Activated CD4-positive, alpha-beta T cell treated with anti-CD3 and anti-CD28 coated beads, Interleukin-2, amount 50 U/mL, for 48 hours (primary cell): ENCODE data around the gene PCDHGA8.
A peak's percentile ranks its signal among the peaks of the same experiment; 100 is the strongest.
"Not testable (repeated sequence)": the region's sequence is repeated elsewhere in the genome, so short reads cannot be mapped to it uniquely, and the experiment has no call there.

Experiments used
- DNase-seq, 2 experiments: peaks; one replicate each; pipeline ENCODE4 v3.0.0-alpha.2; 2020

The PCDHGA8 gene

GRCh38 chr5:141403387-141403786 lies 11.0 kb downstream of the PCDHGA8 start:
- DNase-seq = no peak

- peak; percentile 44 to 53 for DNase-seq
Measured at GRCh38 chr5:141407790-141408505, 15.5 kb downstream of the PCDHGA8 start, which contains the start of gene PCDHGB6. Gene PCDHGB6, plus strand, starts transcription at chr5:141408021. Its CDS starts 182 bp downstream, at chr5:141408203.

- DNase-seq = no peak
Measured at GRCh38 chr5:141409598-141410306, 17.3 kb downstream of the PCDHGA8 start.

- DNase-seq = no peak
Measured at GRCh38 chr5:141411575-141411974, 19.1 kb downstream of the PCDHGA8 start.

- peak; percentile 59 to 67 for DNase-seq
Measured at GRCh38 chr5:141412854-141413539, 20.6 kb downstream of the PCDHGA8 start, which contains the start of gene PCDHGA10. Gene PCDHGA10, plus strand, starts transcription at chr5:141412987. Its CDS starts 189 bp downstream, at chr5:141413176.

- DNase-seq = no peak
Measured at GRCh38 chr5:141413540-141414069, 21.2 kb downstream of the PCDHGA8 start.

GRCh38 chr5:141414548-141415274 lies 22.3 kb downstream of the PCDHGA8 start:
- DNase-seq = not testable (repeated sequence)

GRCh38 chr5:141415275-141415618 lies 22.8 kb downstream of the PCDHGA8 start:
- DNase-seq = not testable (repeated sequence)

GRCh38 chr5:141417494-141418172 lies 25.2 kb downstream of the PCDHGA8 start, which contains the start of gene PCDHGB7:
Gene PCDHGB7, plus strand, starts transcription at chr5:141417677. Its CDS starts 183 bp downstream, at chr5:141417860.
- peak; percentile 61 to 68 for DNase-seq

GRCh38 chr5:141419074-141419880 lies 26.8 kb downstream of the PCDHGA8 start:
- no peak for DNase-seq

- peak; percentile 62 for DNase-seq
Measured at GRCh38 chr5:141420855-141421488, 28.5 kb downstream of the PCDHGA8 start, which contains the start of gene PCDHGA11. Gene PCDHGA11, plus strand, starts transcription at chr5:141421051. Its CDS starts 177 bp downstream, at chr5:141421228.

GRCh38 chr5:141421489-141421855 lies 29.0 kb downstream of the PCDHGA8 start:
- DNase-seq = no peak

GRCh38 chr5:141422742-141423291 lies 30.4 kb downstream of the PCDHGA8 start:
- no peak for DNase-seq

GRCh38 chr5:141427783-141428426 lies 35.5 kb downstream of the PCDHGA8 start:
- no peak for DNase-seq

GRCh38 chr5:141430332-141431113 lies 38.1 kb downstream of the PCDHGA8 start, which contains the start of gene PCDHGA12:
Gene PCDHGA12, plus strand, starts transcription at chr5:141430507. Its CDS starts 253 bp downstream, at chr5:141430760.
- DNase-seq = no peak

GRCh38 chr5:141431286-141431685 lies 38.9 kb downstream of the PCDHGA8 start:
- DNase-seq = no peak

- DNase-seq = not testable (repeated sequence)
Measured at GRCh38 chr5:141432308-141432707, 39.9 kb downstream of the PCDHGA8 start.

- DNase-seq = not testable (repeated sequence)
Measured at GRCh38 chr5:141432726-141433125, 40.3 kb downstream of the PCDHGA8 start.
